IPS-NIHi11 (cell line): ENCODE data around the gene CDC7.

Experiments
- DNase-seq: peaks from one replicate; pipeline ENCODE4 v3.0.0; 2012; ENCODE audit warnings: mixed read lengths, low spot score

CDC7 gene

GRCh38 chr1:91549041-91549735 is 48.5 kb downstream of the CDC7 start:
- DNase-seq: no peak

- DNase-seq: no peak
Measured at GRCh38 chr1:91550961-91551360, 50.3 kb downstream of the CDC7 start.

GRCh38 chr1:91552091-91552490 is 51.4 kb downstream of the CDC7 start:
- DNase-seq: no peak

- DNase-seq: no peak
Measured at GRCh38 chr1:91552596-91552995, 51.9 kb downstream of the CDC7 start.

- DNase-seq: no peak
Measured at GRCh38 chr1:91553177-91553591, 52.5 kb downstream of the CDC7 start.

GRCh38 chr1:91555074-91555730 is 54.6 kb downstream of the CDC7 start:
- peak; percentile 45 for DNase-seq

- no peak for DNase-seq
Measured at GRCh38 chr1:91555821-91556531, 55.3 kb downstream of the CDC7 start.

- DNase-seq: no peak
Measured at GRCh38 chr1:91556556-91556955, 55.9 kb downstream of the CDC7 start.

- DNase-seq: no peak
Measured at GRCh38 chr1:91557039-91557690, 56.5 kb downstream of the CDC7 start.

- DNase-seq: no peak
Measured at GRCh38 chr1:91557826-91558225, 57.2 kb downstream of the CDC7 start.

GRCh38 chr1:91559046-91559750 is 58.5 kb downstream of the CDC7 start:
- no peak for DNase-seq

- no peak for DNase-seq
Measured at GRCh38 chr1:91559838-91560565, 59.4 kb downstream of the CDC7 start.

- peak; percentile 51 for DNase-seq
Measured at GRCh38 chr1:91564888-91565701, 64.4 kb downstream of the CDC7 start.

GRCh38 chr1:91567583-91567982 is 66.9 kb downstream of the CDC7 start:
- DNase-seq: no peak

- no peak for DNase-seq
Measured at GRCh38 chr1:91568261-91568660, 67.6 kb downstream of the CDC7 start.

GRCh38 chr1:91569411-91570119 is 68.9 kb downstream of the CDC7 start:
- no peak for DNase-seq

GRCh38 chr1:91570120-91570448 is 69.4 kb downstream of the CDC7 start:
- no peak for DNase-seq

- no peak for DNase-seq
Measured at GRCh38 chr1:91572044-91572443, 71.4 kb downstream of the CDC7 start.
